CD4-positive, alpha-beta T cell treated with Interleukin-21 for 1 hour (primary cell): ENCODE results near the gene CENPM.

Experiments
- DNase-seq: peaks from one replicate; pipeline ENCODE4 v3.0.0-alpha.2; 2020

The CENPM gene, protein sequence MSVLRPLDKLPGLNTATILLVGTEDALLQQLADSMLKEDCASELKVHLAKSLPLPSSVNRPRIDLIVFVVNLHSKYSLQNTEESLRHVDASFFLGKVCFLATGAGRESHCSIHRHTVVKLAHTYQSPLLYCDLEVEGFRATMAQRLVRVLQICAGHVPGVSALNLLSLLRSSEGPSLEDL

DNA sequence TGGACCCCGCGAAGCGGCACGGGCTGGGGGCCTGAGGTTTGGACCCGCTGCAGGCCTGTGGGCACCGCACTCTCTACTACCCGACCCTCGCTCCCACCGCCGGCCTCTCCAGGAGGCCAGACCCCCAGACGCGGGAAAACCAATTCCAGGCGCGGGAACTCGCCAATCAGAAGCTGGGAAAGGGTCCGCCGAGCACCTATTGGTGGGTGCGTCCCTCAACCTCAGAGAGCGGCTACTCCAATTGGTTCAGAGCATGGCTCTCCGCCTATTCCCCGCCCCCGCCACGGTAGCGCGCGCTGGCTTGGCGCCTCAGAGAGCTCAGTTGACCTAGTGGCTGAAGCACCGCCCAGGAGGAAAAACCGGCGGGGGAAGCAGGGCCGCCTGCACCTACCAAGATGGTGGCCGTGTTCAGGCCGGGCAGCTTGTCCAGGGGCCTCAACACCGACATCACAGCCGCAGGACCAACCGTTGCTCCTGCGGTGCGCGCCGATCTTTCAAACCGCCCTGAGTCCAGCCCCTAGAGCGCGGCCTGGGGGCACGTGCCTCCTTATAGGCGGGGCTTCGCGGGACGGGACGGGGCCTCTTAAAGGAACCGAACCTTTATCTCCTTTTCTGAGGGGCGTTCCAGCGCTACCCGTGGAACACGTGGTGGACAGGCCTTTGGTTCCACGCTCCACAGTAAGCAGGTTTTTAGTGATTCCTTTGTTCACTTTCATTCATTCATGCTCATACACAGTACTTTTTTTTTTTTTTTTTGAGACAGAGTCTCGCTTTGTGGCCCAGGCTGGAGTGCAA is at the start of gene CENPM:
Gene CENPM (minus strand): TSS at position 524 of the 795 bp plus-strand sequence. CDS start 76 bp downstream, at position 448.
- peak; percentile 88 for DNase-seq

DNA sequence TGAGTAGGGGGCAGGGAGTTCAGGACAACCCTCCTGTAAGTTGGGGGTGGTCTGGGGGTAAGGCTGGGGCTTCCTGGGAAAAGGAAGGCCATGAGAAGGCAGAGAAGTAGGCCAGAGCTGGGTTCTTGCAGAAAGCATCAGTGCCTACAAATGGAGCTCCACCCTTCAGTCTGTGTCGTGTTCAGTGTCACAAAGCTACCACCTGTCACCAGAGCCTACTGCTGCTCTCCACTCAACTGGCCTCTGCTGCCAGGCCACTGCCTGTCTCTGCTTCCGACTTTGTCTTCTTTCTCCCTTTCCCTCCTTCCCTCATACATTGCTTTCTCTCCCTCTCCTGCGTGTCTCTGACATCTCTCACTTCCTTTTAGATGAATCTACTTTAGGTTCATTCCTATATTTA is 48.3 kb upstream of the CENPM start:
- DNase-seq: no peak

DNA sequence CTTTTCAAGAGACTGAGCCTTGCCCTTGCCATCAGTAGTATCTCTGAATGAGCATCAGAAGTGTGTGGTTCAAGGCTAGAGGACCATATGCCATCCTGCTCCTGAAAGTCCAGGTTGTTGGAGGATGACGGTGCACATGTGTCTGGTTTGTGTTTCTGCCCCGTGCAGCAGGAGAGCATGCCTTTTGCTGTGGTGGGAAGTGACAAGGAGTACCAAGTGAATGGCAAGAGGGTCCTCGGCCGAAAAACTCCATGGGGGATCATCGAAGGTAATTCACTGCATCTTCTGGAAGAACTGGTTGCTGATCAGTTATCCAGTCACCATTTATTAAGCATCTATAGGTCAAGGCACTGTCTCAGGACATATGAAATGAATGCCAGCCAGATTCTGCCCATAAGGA is 45.5 kb upstream of the CENPM start:
- DNase-seq: no peak

DNA sequence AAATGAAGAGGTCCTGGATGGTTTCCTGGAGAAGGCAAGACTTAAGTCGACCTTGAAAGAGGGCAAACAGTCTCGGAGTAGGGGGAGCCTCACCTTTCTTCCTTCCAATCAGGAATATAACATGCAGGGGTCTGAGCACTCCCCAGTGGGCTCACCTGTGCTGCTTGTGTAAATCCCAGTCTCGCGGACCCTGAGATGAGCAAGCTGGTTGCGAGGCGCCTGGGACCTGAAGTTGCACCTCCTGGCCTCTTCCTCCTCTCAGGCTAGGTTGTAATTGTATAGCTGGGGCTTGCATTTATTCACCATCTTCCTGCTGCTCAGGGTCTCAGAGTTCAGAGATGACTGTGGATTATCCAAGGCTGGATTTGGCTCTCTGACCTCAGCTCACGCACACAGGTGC is 44.2 kb upstream of the CENPM start:
- DNase-seq: no peak

DNA sequence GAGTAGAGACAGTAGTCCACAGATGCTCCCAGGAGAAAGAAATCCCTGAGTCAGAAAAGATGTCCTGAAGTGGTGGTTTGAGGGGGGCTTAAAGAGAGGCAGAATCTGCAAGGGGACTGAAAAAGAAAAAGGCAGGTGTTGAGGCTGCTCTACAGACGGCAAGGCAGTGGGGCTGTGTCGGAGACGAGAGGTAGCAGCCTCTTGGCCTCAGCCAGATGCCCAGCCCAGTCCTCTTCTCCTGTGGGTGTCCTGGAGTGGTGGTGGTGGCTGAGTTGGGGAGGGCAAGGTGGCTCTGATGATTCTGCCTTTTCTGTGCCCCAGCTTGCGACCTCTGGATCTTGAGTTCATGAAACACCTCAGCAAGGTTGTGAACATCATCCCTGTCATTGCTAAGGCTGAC is 42.3 kb upstream of the CENPM start:
- no peak for DNase-seq

DNA sequence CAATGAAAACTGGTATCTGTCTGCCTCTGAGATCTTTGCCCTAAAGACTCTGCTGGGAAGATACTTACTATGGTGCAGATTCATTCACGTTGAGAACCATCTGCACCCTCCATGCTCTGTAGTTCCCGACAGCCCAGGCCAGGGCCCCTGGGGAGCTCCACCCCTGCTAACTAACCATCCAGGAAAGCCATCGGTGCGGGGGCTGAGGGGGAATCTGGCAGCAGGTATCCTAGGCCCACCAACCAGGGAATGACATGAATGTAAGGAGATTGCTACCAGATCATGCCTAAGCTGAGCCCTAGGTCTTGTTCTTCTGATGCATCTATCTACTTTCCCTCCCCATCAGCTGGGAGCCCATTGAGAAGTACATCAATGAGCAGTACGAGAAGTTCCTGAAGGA is 40.3 kb upstream of the CENPM start:
- DNase-seq: no peak

DNA sequence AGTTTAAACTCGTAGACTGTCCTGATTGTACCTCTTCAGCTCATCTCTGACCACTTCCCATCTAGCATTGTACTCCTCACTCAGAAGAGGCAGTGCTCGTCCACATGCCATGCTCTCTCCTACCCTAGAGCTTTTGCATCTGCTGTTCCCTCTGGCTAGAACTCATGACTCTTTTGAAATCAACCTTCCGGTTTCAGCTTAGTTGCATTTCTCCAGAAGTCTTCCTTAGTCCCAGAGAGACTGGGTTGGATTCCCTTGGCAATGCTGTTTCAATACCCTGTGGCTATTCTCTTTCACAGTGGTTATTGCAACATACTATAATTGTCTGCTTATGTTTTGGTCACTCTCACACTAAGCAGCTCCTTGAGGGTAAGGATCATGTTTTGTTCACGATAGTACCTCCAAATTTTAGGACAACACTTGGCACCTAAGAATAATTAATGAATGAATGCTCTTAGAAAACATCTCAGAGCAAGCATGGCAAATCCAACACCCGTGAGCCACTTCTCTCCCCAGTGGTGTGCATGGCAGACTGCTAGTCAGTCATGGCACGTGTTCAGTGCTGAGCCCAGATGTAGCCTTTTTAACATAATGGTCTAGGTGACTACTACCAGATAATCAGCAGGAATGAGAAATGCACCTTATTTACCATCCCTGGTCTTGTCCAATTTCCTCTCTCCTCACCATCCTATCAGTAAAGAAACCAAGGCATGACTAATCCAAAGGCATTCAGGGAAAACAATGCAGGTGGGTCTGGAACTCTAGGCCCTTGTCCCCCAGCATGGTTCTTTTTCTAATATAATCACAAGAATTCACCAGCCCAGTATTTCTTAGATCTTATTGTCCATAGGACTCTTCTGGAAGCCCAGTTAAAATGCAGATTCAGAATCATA is 36.8 kb upstream of the CENPM start:
- no peak for DNase-seq

DNA sequence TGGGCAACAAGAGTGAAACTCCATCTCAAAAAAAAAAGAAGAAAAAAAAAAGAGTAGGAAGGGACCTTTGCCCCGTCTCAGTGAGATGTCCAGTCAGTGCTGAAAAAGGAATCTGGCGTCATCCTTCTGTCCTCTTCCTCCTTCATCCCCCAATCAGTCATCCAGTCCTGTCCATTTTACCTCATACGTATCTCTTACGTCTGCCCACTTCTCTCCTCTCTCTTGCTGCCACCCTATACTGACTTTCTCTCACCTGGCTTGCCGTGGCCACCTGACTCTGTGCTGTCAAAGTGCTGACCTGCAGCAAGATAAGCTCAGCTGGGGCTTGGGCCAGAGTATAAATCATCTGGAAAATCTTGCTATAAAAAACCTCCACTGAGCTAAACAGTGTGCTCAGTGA is 35.9 kb upstream of the CENPM start:
- no peak for DNase-seq

DNA sequence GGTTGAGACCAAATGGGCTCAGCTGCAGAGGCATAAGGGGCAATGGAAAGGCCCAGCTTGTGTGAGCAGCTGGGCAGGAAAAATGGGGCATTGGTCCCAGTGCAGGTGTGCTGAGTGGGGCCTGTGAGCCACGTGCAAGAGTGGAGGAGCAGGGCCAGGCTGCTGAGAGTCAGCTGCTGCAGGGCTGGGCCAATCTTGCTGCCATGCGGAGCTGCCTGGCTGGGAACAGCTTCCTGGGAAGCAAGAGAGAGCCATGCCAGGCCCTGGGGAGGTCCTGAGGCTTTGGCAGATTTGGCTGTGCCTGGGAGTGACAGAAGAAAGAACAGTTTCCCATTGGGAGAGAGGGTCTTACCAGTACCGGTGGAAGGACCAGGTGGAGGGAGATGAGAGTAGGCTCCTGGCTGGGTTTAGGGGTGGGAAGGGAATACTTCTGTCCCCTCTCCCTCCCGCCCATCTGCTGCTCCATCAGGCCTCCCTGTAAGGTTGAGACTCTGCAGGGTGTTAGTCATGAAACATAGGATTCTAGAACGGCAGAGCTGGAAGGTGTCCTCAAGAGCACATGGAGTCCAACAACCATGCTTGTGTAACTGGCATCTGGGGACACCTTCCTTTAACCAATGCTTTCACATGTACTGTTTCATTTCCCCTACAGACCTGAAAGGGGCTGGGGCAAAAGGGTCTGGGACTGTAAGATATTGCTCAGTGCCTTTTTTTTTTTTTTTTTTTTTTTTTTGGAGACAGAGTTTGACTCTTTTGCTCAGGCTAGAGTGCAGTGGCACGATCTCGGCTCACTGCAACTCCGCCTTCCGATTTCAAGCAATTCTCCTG is 32.7 kb upstream of the CENPM start:
- DNase-seq: no peak

DNA sequence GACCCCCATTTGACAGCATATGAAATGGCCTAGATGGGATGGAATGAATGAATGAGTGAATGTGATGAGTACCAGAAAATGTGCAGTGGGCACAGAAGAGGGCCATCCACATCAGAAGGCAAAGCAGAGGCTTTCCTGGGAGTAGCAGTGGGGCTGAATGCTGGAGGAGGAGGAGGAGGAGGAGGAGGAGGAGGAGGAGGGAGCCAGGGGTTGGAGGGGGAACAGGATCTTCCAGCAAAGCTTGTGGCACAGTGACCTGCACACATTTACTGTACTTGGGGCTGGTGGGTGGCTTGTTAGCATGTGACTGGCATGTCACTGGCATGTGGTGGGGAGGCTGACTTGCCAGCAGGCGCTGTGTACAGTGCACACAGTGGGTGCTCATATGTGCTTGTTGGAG is 31.8 kb upstream of the CENPM start:
- no peak for DNase-seq

DNA sequence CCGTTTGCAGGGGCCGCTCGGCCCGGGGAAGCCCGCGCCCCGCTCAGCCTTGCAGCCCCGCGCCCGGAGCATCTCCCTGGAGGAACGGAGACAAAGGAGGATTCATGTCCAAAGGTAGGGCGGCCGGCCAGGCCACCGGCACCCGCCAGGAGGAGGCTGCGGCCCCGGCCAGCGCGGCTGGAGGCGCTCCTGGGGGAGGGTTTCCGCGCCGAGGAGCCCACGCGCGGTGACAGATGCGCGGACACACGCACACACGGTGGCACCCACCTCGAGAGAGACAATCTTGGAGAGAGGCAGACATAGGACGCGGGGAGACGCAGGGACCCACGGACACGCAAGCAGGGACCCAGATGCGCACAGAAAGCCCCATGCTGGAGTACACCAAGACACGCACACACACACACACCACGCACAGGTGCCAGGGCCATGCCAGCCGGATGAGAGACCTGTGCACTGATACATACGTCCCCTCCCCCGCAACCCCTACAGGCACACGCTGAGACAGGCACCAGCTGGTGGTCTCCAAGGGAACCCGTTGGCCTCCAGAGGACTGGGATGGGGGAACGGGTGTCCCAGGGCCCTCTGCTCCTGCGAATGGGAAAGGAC is 30.1 kb upstream of the CENPM start:
- DNase-seq: no peak

DNA sequence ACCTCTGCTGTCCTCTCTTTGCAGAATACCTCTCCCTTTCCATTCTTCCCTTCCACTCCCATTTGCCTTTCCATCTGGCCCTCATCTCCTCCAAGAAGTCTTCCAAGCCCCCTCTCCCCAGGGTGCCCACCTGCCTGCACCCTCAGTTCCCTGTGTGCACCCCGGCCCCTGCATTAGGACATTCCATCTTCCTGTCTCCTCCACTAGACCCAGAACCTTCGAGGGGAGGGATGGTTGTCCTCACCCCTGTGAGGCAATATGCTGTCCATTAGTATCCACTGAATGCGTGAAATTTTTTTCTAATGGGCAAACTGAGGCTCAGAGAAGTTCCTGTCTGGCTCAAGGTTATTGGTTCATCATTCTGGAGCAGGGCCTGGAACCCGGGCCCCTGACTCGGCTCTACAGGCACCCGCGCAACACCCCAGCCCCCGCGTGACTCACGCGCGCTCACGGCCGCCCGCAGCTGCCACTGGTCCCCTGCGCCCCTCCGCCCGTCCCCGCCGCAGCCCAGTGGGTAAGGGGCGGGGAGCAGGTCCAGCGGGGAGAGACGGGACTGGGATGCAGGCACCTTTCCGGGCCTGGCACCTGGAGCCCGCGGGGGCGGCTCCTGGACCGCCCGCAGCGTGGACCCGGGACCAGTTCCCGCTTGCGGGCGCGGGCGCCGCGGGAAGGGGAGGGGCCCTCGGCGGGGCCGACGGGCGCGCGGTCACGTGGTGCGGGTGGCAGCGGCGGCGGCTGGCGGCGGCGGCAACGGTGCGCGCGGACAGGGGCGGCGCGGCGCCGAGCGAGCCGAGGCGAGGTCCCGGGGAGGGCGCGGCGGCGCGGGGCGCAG is 29.3 kb upstream of the CENPM start:
- DNase-seq: peak; percentile 51

DNA sequence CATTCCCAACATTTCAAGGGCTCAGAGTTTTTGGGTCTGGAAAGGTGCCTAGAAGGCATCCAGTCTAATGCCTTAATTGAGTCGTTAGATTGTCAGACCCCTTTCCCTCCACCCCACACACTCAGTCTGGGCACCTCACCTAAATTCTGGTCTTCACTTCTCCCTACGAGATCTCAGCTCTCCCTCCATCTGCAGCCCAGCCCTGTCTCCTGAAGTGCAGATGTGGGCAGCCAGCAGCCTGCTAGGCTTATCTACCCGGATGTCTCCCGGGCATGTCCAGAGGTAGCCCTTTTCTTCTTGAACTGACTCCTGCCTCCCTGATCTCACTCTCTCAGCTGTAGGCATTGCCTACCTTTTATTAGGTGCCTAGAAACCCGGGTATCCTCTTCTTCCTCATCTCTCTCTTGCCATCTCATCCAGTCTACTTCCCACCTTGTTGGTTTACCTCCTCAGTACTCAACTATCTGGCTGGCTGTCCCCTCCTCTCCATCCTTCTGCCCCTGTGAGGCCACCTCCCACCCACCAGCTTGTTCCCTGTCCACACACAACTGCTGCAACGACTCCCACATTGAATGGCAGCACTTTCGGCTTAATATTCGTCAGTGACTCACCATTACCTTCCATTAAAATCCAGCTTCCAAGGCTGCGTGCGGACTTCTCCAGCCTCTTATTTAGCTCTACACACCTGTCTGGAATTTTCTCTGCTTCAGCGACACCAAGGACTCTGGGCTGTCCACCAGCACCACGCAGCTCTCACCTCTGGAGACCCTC is 28.5 kb upstream of the CENPM start:
- no peak for DNase-seq

DNA sequence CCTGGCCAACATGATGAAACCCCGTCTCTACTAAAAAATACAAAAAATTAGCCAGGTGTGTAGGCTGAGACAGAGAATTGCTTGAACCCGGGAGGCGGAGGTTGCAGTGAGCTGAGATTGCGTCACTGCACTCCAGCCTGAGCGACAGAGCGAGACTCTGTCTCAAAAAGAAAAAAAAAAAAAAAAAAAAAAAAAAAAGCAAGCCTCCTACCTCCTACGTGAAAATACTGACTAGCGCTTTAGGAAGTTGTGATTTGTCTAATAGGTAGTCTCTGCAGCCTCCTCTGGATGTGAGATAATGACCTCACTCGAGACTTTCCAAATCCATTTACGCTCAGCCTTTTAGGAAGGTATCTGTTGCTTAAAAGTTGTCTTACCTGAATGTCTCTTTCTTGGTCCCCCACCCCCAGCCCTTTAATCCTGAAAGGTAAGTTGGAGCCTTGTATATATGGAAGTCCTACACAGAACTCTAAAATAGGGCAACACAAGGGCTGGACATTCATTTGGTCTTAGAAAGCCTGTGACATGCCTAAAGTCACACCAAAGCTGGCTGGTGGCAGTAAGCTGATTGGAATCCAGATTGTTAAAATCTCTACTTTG is 27.8 kb upstream of the CENPM start:
- DNase-seq: no peak

DNA sequence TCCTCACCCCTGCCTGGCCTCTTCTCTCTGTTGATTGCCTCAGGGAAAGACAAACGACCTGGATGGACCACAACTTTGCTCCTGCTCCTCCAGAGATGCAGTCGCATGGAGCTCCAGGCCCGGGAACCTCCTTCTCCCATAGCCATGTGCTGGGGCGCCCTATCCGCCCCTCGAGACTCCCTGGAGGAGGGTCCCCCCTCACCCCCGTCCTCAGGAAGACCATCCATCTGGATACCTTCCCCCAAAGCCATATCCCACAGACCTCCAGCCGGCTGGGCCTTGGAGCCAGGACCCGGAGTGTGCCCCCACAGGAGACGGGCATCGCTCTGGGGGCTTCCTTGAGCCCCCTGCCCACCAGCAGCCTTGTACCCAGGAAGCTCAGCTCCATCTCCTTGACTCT is 24.5 kb upstream of the CENPM start:
- DNase-seq: no peak

DNA sequence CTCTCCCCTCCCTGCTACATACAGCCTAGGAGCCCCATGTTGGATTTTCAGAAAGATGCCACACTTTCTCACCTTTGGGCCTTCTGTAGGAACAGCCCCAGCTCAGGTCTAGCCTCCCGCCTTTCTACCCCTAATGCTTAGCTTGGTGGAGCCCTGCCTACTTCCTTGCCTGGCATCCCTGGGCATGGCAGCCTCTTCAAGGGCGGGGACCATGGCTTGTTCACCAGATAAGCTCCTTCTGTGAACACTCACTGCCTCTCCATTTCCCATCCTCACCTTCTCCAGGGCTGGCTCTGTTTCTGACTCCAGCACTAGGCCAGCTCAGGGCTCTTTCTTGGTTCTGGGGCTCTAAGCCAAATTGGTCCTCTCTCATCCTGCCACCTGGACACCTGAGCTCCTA is 23.6 kb upstream of the CENPM start:
- DNase-seq: no peak

DNA sequence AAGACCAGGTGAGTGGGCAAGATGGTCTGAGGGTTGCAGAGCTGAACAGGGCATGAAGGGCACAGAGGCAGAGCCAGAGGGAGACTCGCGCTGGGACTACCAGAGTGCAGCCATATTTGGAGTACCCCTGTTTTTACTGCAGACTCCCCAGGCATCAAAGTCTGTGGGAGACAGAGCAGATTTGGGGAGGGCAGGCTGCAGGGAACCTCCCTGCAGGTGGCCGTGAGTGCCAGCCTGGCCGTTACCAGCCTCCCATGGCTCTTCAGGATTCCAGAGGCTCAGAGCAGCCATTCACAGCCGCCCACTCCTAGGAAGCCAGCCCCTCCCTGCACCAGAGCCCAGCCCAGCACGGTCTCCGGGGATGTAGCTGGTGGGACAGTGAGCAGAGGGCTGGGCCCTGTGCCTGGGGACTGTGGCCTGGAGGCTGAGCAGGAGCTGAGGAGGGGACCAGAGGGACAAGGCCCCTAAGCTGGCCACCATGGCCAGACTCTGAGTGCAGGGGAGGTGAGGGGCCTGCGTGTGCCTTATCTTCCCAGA is 22.2 kb upstream of the CENPM start, which contains the start of gene SEPTIN3:
Gene SEPTIN3 (plus strand): TSS at position 334 of the 537 bp plus-strand sequence. CDS start 2,050 bp downstream, outside the sequence.
- DNase-seq: no peak

DNA sequence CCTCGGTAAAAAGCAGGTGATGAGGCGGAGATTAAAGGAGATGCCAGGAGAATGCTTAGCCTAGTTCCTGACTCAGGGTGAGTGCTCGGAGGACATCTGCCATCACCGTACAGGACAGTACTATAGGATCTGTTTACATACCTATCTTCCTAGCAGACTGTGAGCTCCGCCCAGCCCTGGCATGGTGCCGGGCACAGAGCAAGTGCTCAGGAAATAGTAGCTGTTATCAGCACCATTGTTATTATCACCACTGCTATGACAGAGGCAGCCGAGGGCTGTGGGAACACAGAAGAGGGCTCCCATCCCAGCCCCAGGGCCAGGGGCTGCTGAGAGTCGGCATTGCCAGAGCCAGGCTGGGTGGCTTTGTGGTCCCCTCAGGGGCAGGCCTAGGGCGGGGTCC is 21.6 kb upstream of the CENPM start:
- DNase-seq: no peak

DNA sequence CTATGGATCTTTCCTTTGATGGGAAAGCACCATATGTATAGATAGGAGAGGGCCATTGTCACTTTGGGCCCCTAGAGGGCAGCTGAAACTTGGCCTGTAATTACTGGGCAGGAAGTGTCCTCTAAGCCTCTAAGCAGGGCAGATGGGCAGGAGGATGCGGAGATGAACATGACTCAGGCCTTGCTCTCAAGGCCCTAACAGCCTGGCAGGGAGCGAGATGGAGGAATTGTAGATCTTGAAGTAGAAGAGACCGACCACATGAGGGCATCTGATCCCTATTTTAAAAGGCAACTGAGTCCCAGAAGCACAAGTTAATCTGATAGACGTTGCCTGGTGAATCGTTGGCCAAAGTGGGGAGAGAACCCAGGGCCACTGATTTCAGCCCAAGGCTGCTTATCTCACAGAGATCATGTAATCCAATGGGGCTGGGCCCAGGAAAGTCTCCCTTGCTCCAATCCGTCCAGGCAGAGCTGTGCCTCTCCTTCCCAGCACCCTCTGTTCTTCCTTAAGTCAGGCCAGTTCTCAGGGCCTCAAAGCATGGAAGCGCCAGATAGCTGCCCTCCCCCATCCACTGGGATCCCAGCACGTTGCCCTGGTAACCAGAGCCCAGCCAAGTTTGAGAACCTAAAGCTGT is 19.8 kb upstream of the CENPM start:
- peak; percentile 69 for DNase-seq
